Stomach smooth muscle (tissue), 2 donors: ENCODE measurements around the gene SAYSD1.

Source experiments
- H3K27ac ChIP-seq: one replicate; pipeline ENCODE4 v1.7.0; 2013; ENCODE audit warnings: mild to moderate bottlenecking, low read length, inconsistent platforms
- H3K27me3 ChIP-seq, 2 donors: one replicate each; pipeline ENCODE4 v1.7.0; 2013; ENCODE audit warnings: low read length in 2 of 2; ENCODE audit not compliant: insufficient read depth in 2 of 2, control insufficient read depth in 1 of 2
- H3K36me3 ChIP-seq, 2 donors: one replicate each; pipeline ENCODE4 v1.7.0; 2013; ENCODE audit warnings: low read length in 2 of 2; ENCODE audit not compliant: control insufficient read depth in 2 of 2, insufficient read depth in 2 of 2
- H3K4me1 ChIP-seq: one replicate; pipeline ENCODE4 v1.7.0; 2013; ENCODE audit warnings: low read length; ENCODE audit not compliant: control insufficient read depth, insufficient read depth
- H3K4me3 ChIP-seq, 2 donors: one replicate each; pipeline ENCODE4 v1.7.0; 2013; ENCODE audit warnings: low read length in 2 of 2
- H3K9ac ChIP-seq, 2 donors: one replicate each; pipeline ENCODE4 v1.7.0; 2013; ENCODE audit warnings: low read length in 2 of 2, mild to moderate bottlenecking in 1 of 2
- H3K9me3 ChIP-seq, 2 donors: one replicate each; pipeline ENCODE4 v1.7.0; 2013; ENCODE audit warnings: low read length in 2 of 2; ENCODE audit not compliant: control insufficient read depth in 2 of 2
- donor health status: healthy.
- donor health status: Pancreatic carcinoma.

SAYSD1 gene

GRCh38 chr6:39079197-39080125 lies 35.5 kb downstream of the SAYSD1 start:
- peaks cover 12% of the 10 kb centered on the region for H3K4me1 ChIP-seq
- no peaks in the 10 kb centered on the region for H3K9me3 ChIP-seq
- H3K9ac ChIP-seq = no peak overlapping the region
- H3K4me3 ChIP-seq = no peak overlapping the region
- H3K27ac ChIP-seq = no peak overlapping the region
- H3K27me3 ChIP-seq = no peaks in the 10 kb centered on the region
- no peaks in the 10 kb centered on the region for H3K36me3 ChIP-seq

- H3K4me3 ChIP-seq = no peak overlapping the region
- no peaks in the 10 kb centered on the region for H3K27me3 ChIP-seq
- H3K4me1 ChIP-seq = peaks cover 5% of the 10 kb centered on the region
- no peak overlapping the region for H3K9ac ChIP-seq
- H3K9me3 ChIP-seq = no peaks in the 10 kb centered on the region
- no peaks in the 10 kb centered on the region for H3K36me3 ChIP-seq
- no peak overlapping the region for H3K27ac ChIP-seq
These were observed 36.3 kb downstream of the SAYSD1 start for GRCh38 chr6:39078695-39079094.

- no peaks in the 10 kb centered on the region for H3K27me3 ChIP-seq
- no peak overlapping the region for H3K27ac ChIP-seq
These were observed 36.9 kb downstream of the SAYSD1 start for GRCh38 chr6:39077882-39078594.

GRCh38 chr6:39076623-39077535 lies 38.1 kb downstream of the SAYSD1 start:
- Histone ChIP-seq H3K9ac (no peak overlapping the region), H3K27ac (no peak overlapping the region), H3K9me3 (no peaks in the 10 kb centered on the region), H3K36me3 (no peaks in the 10 kb centered on the region), H3K4me3 (no peak overlapping the region), H3K27me3 (no peaks in the 10 kb centered on the region), H3K4me1 (no peaks in the 10 kb centered on the region)

More at GRCh38 chr6:39077882-39078594, 36.9 kb downstream of the SAYSD1 start:
- Histone ChIP-seq H3K9ac (no peak overlapping the region), H3K36me3 (no peaks in the 10 kb centered on the region), H3K4me1 (no peaks in the 10 kb centered on the region), H3K9me3 (no peaks in the 10 kb centered on the region), H3K4me3 (no peak overlapping the region)

- Histone ChIP-seq H3K9ac (no peak overlapping the region), H3K4me3 (no peak overlapping the region), H3K36me3 (no peaks in the 10 kb centered on the region)
These were observed 39.0 kb downstream of the SAYSD1 start for GRCh38 chr6:39075807-39076622.

GRCh38 chr6:39075010-39075686 lies 39.8 kb downstream of the SAYSD1 start:
- H3K36me3 ChIP-seq = no peaks in the 10 kb centered on the region
- H3K27ac ChIP-seq = no peak overlapping the region
- H3K27me3 ChIP-seq = no peaks in the 10 kb centered on the region
- no peak overlapping the region for H3K9ac ChIP-seq
- no peaks in the 10 kb centered on the region for H3K9me3 ChIP-seq
- H3K4me1 ChIP-seq = no peaks in the 10 kb centered on the region
- H3K4me3 ChIP-seq = no peak overlapping the region

More at GRCh38 chr6:39075807-39076622, 39.0 kb downstream of the SAYSD1 start:
- Histone ChIP-seq H3K27ac (no peak overlapping the region), H3K27me3 (no peaks in the 10 kb centered on the region), H3K9me3 (no peaks in the 10 kb centered on the region), H3K4me1 (no peaks in the 10 kb centered on the region)

GRCh38 chr6:39074486-39074885 lies 40.5 kb downstream of the SAYSD1 start:
- Histone ChIP-seq H3K36me3 (no peaks in the 10 kb centered on the region), H3K27ac (no peak overlapping the region), H3K4me3 (no peak overlapping the region), H3K4me1 (no peaks in the 10 kb centered on the region), H3K9me3 (no peaks in the 10 kb centered on the region), H3K27me3 (no peaks in the 10 kb centered on the region), H3K9ac (no peak overlapping the region)

GRCh38 chr6:39073471-39074355 lies 41.3 kb downstream of the SAYSD1 start:
- H3K9ac ChIP-seq = no peak overlapping the region
- no peaks in the 10 kb centered on the region for H3K9me3 ChIP-seq
- H3K4me1 ChIP-seq = no peaks in the 10 kb centered on the region
- no peak overlapping the region for H3K27ac ChIP-seq
- no peaks in the 10 kb centered on the region for H3K27me3 ChIP-seq
- no peaks in the 10 kb centered on the region for H3K36me3 ChIP-seq
- H3K4me3 ChIP-seq = no peak overlapping the region

- Histone ChIP-seq H3K27me3 (no peaks in the 10 kb centered on the region), H3K27ac (no peak overlapping the region), H3K9ac (no peak overlapping the region), H3K4me3 (no peak overlapping the region), H3K36me3 (no peaks in the 10 kb centered on the region), H3K9me3 (no peaks in the 10 kb centered on the region), H3K4me1 (no peaks in the 10 kb centered on the region)
These were observed 42.2 kb downstream of the SAYSD1 start for GRCh38 chr6:39072830-39073229.
